GM19099 (cell line): ENCODE measurements around the gene DOK5.

Source experiments
- POLR2A ChIP-seq: IDR thresholded peaks from 3 replicates; pipeline ENCODE4 v1.6.1; 2011; ENCODE audit warnings: low read depth; ENCODE audit not compliant: insufficient read length; ENCODE audit errors: extremely low read depth

DOK5 gene

GRCh38 chr20:54525916-54526590 is 50.7 kb downstream of the DOK5 start:
- TF ChIP-seq POLR2A: no peak

GRCh38 chr20:54526801-54527200 is 51.4 kb downstream of the DOK5 start:
- no peak for TF ChIP-seq POLR2A

- TF ChIP-seq POLR2A: no peak
Observed at GRCh38 chr20:54532573-54532972, 57.2 kb downstream of the DOK5 start.

- no peak for TF ChIP-seq POLR2A
Observed at GRCh38 chr20:54534101-54534500, 58.7 kb downstream of the DOK5 start.

- no peak for TF ChIP-seq POLR2A
Observed at GRCh38 chr20:54535033-54535432, 59.6 kb downstream of the DOK5 start.

GRCh38 chr20:54535746-54536145 is 60.4 kb downstream of the DOK5 start:
- TF ChIP-seq POLR2A: no peak

GRCh38 chr20:54539521-54540046 is 64.2 kb downstream of the DOK5 start:
- TF ChIP-seq POLR2A: no peak

- no peak for TF ChIP-seq POLR2A
Observed at GRCh38 chr20:54543369-54543768, 68.0 kb downstream of the DOK5 start.

- TF ChIP-seq POLR2A: no peak
Observed at GRCh38 chr20:54545676-54546358, 70.4 kb downstream of the DOK5 start.

GRCh38 chr20:54548849-54549248 is 73.5 kb downstream of the DOK5 start:
- no peak for TF ChIP-seq POLR2A

- TF ChIP-seq POLR2A: no peak
Observed at GRCh38 chr20:54549658-54550326, 74.4 kb downstream of the DOK5 start.

GRCh38 chr20:54550776-54551396 is 75.5 kb downstream of the DOK5 start:
- no peak for TF ChIP-seq POLR2A

GRCh38 chr20:54554006-54554405 is 78.6 kb downstream of the DOK5 start:
- TF ChIP-seq POLR2A: no peak

GRCh38 chr20:54555150-54555549 is 79.8 kb downstream of the DOK5 start:
- TF ChIP-seq POLR2A: no peak

- no peak for TF ChIP-seq POLR2A
Observed at GRCh38 chr20:54556406-54556805, 81.0 kb downstream of the DOK5 start.
